Measurements from ENCODE around the gene RPSA.
"Not testable (repeated sequence)": the region's sequence is repeated elsewhere in the genome, so short reads cannot be mapped to it uniquely, and the experiment has no call there.

The RPSA gene

GRCh38 chr3:39419742-39420315 is 13.3 kb downstream of the RPSA start:
- no peak for DNase-seq (ENCODE audit: low spot score)

DNA sequence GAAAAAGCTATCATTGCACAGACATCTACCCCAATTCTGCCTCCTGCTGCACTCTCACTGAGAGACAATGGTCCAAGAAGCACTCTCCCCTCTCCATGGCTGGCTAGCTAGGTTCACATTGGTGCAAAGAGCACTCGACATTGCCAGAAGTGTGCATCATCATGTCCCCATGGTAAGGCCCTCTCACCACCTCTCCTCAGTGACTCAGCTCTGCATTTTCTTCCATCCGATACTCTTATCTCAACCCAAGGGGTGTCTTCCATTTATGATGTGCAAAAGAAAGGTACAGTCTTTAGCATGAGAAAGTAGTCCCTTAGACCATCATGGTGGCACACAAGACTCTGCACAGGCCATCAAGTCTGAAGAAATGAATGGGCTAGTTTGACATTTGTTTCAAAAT is 14.0 kb downstream of the RPSA start:
- DNase-seq (ENCODE audit: low spot score), result no peak

GRCh38 chr3:39423436-39423970 is 17.0 kb downstream of the RPSA start:
- DNase-seq (ENCODE audit: low spot score), result no peak

GRCh38 chr3:39426312-39426711 is 19.8 kb downstream of the RPSA start:
- no peak for DNase-seq (ENCODE audit: low spot score)

GRCh38 chr3:39427506-39427905 is 21.0 kb downstream of the RPSA start:
- no peak for DNase-seq (ENCODE audit: low spot score)

DNA sequence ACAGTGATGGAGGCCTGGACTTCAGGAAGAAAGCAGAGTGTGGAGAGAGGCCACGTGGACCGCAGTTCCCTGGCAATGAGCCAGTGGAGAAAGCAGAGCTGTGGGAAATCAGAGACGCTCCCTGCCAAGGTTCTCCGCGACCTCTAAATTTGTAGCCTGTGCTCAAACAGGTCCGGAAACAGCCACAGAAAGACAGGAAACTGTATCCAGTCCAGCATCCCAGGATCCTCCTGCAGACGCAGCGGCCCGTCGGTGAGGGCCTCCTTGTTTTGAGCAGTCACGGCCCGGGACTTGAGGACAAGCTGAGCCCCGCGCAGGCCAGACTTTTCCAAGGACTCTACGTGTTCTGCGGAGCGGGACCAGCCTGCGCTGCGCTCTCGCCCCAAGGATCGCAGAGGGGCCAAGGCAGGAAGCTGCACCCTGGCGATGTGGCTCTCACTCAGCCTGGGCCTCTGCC is 22.3 kb downstream of the RPSA start:
- DNase-seq (ENCODE audit: low spot score), result no peak

GRCh38 chr3:39429466-39429865 is 22.9 kb downstream of the RPSA start:
- no peak for DNase-seq (ENCODE audit: low spot score)

- DNase-seq (ENCODE audit: low spot score), result no peak
Observed at GRCh38 chr3:39432342-39432741, 25.8 kb downstream of the RPSA start.

- no peak for DNase-seq (ENCODE audit: low spot score)
Observed at GRCh38 chr3:39433642-39434041, 27.1 kb downstream of the RPSA start.

- no peak for DNase-seq (ENCODE audit: low spot score)
Observed at GRCh38 chr3:39434574-39434973, 28.1 kb downstream of the RPSA start.

DNA sequence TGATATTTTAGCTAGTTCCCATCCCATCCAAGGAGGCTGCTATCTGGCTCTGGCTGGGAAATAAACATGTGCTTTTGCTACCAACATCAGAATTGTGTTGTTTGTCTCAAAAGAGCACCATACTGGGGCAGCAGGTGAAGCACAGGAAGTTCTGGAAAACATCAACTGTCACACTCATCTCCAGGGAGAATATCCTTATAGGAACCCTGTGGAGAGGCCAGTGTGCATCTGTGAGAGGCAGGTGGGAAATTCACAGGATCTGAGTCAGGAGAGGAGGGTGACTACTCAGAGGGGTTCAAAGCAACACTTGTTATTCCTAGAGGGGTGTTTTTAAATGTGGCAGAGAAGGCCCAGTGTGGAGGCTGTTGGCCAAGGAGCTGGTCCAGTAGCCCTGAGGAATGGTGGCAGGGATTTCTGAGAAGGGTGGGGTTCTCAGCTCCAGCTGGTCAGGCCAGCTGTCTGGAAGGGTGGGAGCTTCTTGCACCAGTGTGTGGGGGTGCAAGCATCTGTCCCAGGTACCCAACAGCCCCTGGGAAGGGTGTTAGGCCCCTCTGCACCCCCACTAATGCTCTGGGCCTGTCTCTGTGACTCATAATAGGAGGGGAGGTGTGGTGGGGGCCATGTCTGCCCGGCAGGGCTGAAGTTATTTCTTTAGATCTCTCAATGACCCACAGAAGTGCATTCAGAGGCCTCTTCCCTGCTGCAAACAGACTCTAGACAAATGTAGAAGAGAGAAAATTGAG is 28.7 kb downstream of the RPSA start:
- DNase-seq (ENCODE audit: low spot score), result peak; percentile 93

DNA sequence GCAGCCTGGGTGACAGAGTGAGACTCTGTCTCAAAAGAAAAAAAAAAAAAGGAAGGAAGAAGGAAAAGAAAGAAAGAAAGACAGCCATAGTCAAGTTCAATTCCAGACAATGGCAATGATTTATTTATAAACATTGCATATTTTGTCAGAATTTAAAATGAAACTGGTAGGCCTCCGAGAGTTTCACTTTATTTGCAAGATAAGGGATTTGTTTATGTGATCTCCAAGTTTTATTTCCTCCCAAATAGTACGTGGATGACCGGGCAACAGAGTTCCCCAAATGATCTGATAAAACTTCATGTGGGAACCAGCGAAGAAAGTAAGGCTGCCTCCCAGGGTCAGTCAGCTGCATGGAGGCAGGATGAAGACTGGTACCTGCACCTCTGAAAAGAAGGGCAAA is 32.4 kb downstream of the RPSA start:
- no peak for DNase-seq (ENCODE audit: low spot score)

- no peak for DNase-seq (ENCODE audit: low spot score)
Observed at GRCh38 chr3:39440316-39440715, 33.8 kb downstream of the RPSA start.

DNA sequence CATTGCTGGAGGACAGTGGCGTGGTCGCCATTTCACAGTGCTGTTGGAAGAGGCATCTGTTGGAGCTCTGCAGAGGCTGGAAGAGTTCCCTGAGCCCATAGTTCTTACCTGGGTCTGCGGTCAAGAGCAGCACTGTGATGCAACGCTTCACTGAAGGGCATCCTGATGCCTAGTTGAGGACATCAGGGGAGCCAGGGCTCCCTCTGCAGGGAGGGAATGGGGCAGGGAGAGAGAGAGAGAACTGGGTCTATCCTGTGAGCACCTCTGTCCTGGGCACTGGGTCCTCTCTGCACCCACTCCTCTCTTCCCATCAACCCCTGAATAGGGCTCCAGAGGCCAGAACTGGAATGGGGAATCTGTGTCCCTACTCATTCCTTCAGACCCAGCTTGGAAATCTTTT is 37.0 kb downstream of the RPSA start:
- peak; percentile 41 for DNase-seq (ENCODE audit: low spot score)

DNA sequence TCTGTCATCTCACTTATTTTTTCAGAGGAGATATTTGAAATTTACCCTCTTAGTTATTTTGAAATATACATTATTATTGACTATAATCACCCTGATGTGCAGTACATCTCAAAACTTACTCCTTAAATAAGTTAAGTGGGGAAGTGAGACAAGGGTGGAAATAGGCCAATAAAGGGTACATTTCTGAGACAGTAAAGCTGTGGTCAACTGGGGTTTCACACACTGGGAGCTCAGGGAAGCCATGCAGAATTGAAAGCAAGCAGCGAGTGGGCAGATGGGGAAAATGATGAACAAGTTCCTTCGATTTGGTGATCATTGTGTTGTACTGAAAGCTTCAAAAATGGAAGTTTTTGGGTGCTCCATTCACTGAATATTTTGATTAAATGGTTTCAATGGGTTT is 39.4 kb downstream of the RPSA start:
- DNase-seq (ENCODE audit: low spot score), result no peak

DNA sequence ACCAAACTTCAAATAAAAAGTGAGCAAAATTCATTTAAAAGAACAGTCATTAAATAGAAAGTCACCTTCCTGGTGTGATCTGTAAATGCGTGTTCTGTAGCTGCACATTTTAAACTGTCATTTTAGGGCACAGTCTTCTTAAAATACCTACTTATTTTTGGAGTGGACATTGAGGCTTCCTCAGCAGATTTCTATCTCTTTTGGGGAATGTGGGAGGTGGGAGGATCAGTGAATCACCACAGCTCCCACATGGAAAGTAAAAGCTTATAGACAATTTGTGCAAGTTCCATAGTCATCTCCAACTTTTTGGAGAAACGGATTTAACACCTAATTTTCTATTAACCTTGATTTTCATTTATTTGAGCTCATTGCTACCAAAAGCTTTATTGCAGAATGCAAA is 39.9 kb downstream of the RPSA start:
- DNase-seq (ENCODE audit: low spot score), result no peak

- peak; percentile 79 for DNase-seq (ENCODE audit: low spot score)
Observed at GRCh38 chr3:39447637-39448483, 41.3 kb downstream of the RPSA start.

DNA sequence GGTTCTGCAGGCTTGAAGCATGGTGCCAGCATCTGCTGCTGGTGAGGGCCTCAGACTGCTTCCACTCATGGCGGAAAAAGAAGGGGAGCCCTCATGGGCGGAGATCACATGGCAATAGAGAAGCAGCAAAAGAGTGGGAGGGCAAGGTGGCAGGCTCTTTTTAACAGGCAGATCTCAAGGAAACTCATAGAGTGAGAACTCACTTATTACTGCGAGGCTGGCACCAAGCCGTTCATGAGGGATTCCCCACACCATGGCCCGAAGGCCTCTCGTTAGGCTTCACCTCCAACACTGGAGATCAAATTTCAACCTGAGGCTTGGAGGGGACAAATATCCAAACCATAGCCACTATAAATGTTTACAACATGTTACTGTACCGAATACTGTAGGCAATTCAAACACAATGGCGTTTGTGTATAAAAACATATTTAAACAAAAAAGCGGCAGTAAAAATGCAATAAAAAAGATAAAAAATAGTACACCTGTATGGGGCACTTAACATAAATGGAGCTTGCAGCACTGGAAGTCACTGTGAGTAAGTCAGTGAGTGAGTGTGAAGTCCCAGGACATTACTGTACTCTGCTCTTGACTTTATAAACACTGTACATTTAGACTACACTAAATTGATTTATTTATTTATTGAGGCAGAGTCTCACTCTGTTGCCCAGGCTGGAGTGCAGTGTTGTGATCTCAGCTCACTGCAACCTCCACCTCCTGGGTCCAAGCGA is 42.1 kb downstream of the RPSA start:
- no peak for DNase-seq (ENCODE audit: low spot score)

- no peak for DNase-seq (ENCODE audit: low spot score)
Observed at GRCh38 chr3:39449796-39450195, 43.3 kb downstream of the RPSA start.

DNA sequence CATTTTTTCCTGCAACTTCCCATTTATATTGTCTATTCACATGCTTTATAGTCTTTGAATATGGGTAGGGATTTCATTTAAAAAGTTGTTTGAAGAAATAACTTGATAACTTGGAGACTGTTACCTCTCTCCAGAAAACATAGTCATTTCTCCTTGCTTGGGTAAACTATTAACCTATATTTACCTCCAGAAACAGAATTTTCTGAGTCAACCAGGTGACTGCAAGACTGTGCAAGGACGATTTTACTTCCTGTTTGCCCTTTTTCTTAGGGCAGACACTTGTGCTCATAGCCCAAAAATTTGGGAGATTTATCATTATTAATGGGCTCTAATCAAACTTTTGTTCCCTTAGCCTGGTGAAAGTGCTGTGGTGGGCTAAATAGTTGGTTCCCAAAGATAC is 46.6 kb downstream of the RPSA start:
- DNase-seq (ENCODE audit: low spot score), result no peak

- not testable (repeated sequence) for DNase-seq (ENCODE audit: low spot score)
Observed at GRCh38 chr3:39453872-39454271, 47.4 kb downstream of the RPSA start.

Measured in SK-N-DZ (cell line).